SU-DHL-6 (cell line): ENCODE results near the gene PAM16.

ENCODE experiments used
- H2AFZ ChIP-seq: fragments of 200-600 bp; sonication (generic); 2 replicates; pipeline ENCODE4 v1.6.1; 2014; ENCODE audit warnings: low read depth, mild to moderate bottlenecking, moderate library complexity, mixed read lengths, antibody characterized with exemption, low read length; ENCODE audit not compliant: severe bottlenecking
- H3F3A ChIP-seq: fragments of 200-600 bp; shearing (Covaris generic); 2 replicates; pipeline ENCODE4 v1.6.0; 2016; ENCODE audit warnings: antibody characterized with exemption, mild to moderate bottlenecking; ENCODE audit not compliant: insufficient read depth
- H3K27ac ChIP-seq: fragments of 200-600 bp; sonication (generic); 2 replicates; pipeline ENCODE4 v1.5.1; 2016; ENCODE audit warnings: low read depth, mild to moderate bottlenecking, low read length, moderate library complexity, mixed read lengths
- H3K27me3 ChIP-seq: fragments of 200-600 bp; sonication (generic), shearing (Covaris generic); 2 replicates; pipeline ENCODE4 v1.6.0; 2014; ENCODE audit warnings: mild to moderate bottlenecking, low read length
- H3K36me3 ChIP-seq: fragments of 200-600 bp; sonication (generic); 2 replicates; pipeline ENCODE4 v1.6.1; 2014; ENCODE audit warnings: mild to moderate bottlenecking, low read length, mixed read lengths
- H3K4me2 ChIP-seq: fragments of 300-600, 200-600 bp; shearing (Covaris generic), sonication (generic); 2 replicates; pipeline ENCODE4 v1.6.0; 2014; ENCODE audit warnings: low read length, low read depth, mild to moderate bottlenecking; ENCODE audit not compliant: poor library complexity, severe bottlenecking
- H3K4me3 ChIP-seq: fragments of 200-600 bp; sonication (generic); 2 replicates; pipeline ENCODE4 v1.5.1; 2014; ENCODE audit warnings: antibody characterized with exemption, low read length, mild to moderate bottlenecking, mixed read lengths; ENCODE audit not compliant: insufficient read depth, poor library complexity, severe bottlenecking
- H3K79me2 ChIP-seq: fragments of 200-600 bp; sonication (generic); 2 replicates; pipeline ENCODE4 v1.6.1; 2014; ENCODE audit warnings: mild to moderate bottlenecking, low read length, moderate library complexity; ENCODE audit not compliant: insufficient read depth
- H3K9ac ChIP-seq: fragments of 200-600 bp; sonication (generic); 2 replicates; pipeline ENCODE4 v1.7.0; 2014; ENCODE audit warnings: mild to moderate bottlenecking, low read length
- H3K9me2 ChIP-seq: fragments of 200-600 bp; sonication (generic); replicated peaks from 2 replicates; pipeline ENCODE4 v1.6.1; 2014; ENCODE audit warnings: low read length; ENCODE audit not compliant: insufficient read depth
- H3K9me3 ChIP-seq: fragments of 200-600 bp; sonication (generic); 2 replicates; pipeline ENCODE4 v1.6.1; 2014; ENCODE audit warnings: low read length, mixed read lengths; ENCODE audit not compliant: insufficient read depth
- H4K20me1 ChIP-seq: fragments of 200-600 bp; sonication (generic); 2 replicates; pipeline ENCODE4 v1.6.1; 2014; ENCODE audit warnings: low read depth, mild to moderate bottlenecking, antibody characterized with exemption, low read length, moderate library complexity, mixed read lengths
- EZH2phosphoT487 ChIP-seq: fragments of 200-600 bp; sonication (generic), shearing (Covaris generic); conservative IDR thresholded peaks from 2 replicates; pipeline ENCODE4 v1.6.1; 2018; ENCODE audit warnings: mild to moderate bottlenecking, antibody characterized with exemption, low read length, moderate library complexity, mixed read lengths
- TF ChIP-seq, protein P1 (sequence below): fragments of 200-600 bp; sonication (generic); IDR thresholded peaks from one replicate; pipeline ENCODE4 v1.5.1; 2017; ENCODE audit warnings: antibody characterized with exemption, mild to moderate bottlenecking, low read length, moderate library complexity; ENCODE audit not compliant: insufficient read depth, poor library complexity, severe bottlenecking

Gene PAM16

DNA sequence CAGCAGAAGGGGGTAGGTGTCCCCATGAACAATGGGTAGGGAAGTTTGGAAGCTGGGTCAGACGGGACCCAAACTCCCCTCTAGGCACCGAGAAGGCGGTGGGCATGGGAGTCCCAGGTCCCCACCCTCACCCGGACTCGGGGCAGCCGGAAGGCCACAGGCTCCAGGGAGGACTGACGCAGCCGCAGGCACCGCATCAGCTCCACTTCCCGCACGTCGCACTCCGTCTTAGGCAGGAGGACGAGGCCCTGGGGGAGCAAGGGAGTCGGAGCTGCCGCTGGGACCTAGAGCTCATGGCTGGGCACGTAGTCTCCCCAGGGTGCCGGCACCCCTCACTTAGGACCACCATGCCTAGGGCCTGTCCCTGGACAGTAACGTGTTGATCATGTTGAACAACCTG lies 7.1 kb upstream of the PAM16 start:
- no peak overlapping the region for H3K4me2 ChIP-seq
- TF ChIP-seq, protein P1, sequence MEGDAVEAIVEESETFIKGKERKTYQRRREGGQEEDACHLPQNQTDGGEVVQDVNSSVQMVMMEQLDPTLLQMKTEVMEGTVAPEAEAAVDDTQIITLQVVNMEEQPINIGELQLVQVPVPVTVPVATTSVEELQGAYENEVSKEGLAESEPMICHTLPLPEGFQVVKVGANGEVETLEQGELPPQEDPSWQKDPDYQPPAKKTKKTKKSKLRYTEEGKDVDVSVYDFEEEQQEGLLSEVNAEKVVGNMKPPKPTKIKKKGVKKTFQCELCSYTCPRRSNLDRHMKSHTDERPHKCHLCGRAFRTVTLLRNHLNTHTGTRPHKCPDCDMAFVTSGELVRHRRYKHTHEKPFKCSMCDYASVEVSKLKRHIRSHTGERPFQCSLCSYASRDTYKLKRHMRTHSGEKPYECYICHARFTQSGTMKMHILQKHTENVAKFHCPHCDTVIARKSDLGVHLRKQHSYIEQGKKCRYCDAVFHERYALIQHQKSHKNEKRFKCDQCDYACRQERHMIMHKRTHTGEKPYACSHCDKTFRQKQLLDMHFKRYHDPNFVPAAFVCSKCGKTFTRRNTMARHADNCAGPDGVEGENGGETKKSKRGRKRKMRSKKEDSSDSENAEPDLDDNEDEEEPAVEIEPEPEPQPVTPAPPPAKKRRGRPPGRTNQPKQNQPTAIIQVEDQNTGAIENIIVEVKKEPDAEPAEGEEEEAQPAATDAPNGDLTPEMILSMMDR, result no peak
- no peak for TF ChIP-seq EZH2phosphoT487
- peaks cover 3% of the 10 kb centered on the region; the same call in 1 of the 2 replicates for H3K36me3 ChIP-seq
- H4K20me1 ChIP-seq, result no peaks in the 10 kb centered on the region
- no peaks in the 10 kb centered on the region for H3K9me3 ChIP-seq
- no peak overlapping the region for H2AFZ ChIP-seq
- no peak overlapping the region for H3K27ac ChIP-seq
- no peak overlapping the region for H3K4me3 ChIP-seq
- H3F3A ChIP-seq, result peaks cover 8% of the 10 kb centered on the region; the same call in 1 of the 2 replicates
- H3K9ac ChIP-seq, result no peak overlapping the region
- H3K79me2 ChIP-seq, result no peaks in the 10 kb centered on the region
- no peaks in the 10 kb centered on the region for H3K27me3 ChIP-seq
- H3K9me2 ChIP-seq, result no peaks in the 10 kb centered on the region

DNA sequence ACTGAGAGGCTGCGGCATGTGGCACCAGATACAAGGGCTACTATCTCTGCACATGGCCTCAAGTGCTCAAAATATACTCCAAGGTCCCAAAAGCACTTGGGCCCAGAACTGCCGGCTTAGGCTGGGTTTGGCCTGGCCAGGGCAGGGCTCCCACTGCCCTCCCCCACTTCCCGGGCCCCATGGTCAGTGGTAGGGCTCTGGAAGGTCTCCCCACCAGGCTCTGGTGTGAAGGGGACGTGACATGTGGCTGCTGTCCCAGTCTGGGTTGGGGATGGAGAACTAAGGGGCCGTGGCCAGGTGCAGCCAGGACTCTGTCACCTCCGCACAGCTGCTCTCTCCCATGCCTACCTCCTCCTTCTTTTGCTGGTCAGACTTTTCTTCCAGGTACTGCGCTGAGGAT lies 5.7 kb upstream of the PAM16 start:
- H2AFZ ChIP-seq, result no peak overlapping the region
- no peaks in the 10 kb centered on the region for H3K27me3 ChIP-seq
- H3K9me2 ChIP-seq, result no peaks in the 10 kb centered on the region
- H3K9ac ChIP-seq, result no peak overlapping the region
- no peaks in the 10 kb centered on the region for H3K9me3 ChIP-seq
- H3K36me3 ChIP-seq, result peaks cover 3% of the 10 kb centered on the region; the same call in 1 of the 2 replicates
- H4K20me1 ChIP-seq, result no peaks in the 10 kb centered on the region
- H3K4me3 ChIP-seq, result no peak overlapping the region
- 0 out of 2 replicates have a peak, but pooled peaks cover 4% of the 10 kb centered on the region for H3F3A ChIP-seq
- TF ChIP-seq, protein P1, result no peak
- TF ChIP-seq EZH2phosphoT487, result no peak
- no peaks in the 10 kb centered on the region for H3K79me2 ChIP-seq
- no peak overlapping the region for H3K27ac ChIP-seq
- H3K4me2 ChIP-seq, result no peak overlapping the region

DNA sequence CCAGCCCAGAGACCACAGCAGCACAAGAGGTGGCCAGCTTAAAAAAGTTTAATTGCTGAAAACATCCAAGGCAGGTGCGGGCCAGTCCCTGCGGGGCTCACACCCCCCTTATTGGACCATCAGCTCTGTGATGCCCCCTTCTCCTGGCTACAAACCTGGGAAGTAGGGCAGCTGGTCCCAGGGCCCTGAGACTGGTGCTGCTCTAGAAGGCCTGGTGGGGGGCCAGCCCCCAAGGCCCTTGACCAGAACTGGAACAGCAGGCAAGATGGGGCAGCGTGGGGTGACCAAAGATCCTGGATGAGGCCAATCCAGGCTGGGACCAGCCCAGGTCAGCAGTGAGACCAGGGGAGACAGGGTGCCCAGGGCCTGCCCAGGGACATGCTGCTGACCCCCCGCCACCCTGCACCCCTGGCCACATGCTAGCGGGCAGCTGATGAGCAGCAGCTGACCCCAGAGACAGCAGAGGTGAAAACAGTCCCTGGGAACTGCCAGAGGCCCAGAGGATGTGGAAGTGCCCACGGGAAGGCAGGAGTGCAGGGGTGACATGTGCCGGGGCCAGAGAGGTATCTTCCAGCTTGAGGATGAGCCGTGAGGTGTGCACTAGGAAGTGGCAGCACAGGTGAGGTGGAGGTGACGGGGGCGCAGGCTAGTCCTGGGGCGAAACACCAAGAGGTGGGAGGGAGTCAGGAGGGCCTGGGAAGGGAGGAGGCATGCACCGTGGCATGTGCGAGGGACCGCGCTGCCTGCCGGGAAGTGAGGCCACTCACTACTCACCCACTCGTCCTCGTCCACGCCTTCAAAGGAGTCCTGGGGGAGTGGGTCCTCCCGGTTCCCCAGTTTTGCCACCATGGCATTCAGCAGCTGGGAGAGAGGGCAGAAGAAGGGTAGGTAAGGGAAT lies 3.6 kb upstream of the PAM16 start:
- H3K4me3 ChIP-seq, result no peak overlapping the region
- H3K27ac ChIP-seq, result no peak overlapping the region
- H3K4me2 ChIP-seq, result no peak overlapping the region
- H3K9me3 ChIP-seq, result no peaks in the 10 kb centered on the region
- no peak overlapping the region for H3K9ac ChIP-seq
- H4K20me1 ChIP-seq, result no peaks in the 10 kb centered on the region
- no peak overlapping the region for H2AFZ ChIP-seq
- no peaks in the 10 kb centered on the region for H3K27me3 ChIP-seq
- H3K79me2 ChIP-seq, result peaks cover 13% of the 10 kb centered on the region
- TF ChIP-seq, protein P1, result no peak
- TF ChIP-seq EZH2phosphoT487, result no peak
- H3K9me2 ChIP-seq, result no peaks in the 10 kb centered on the region
- 0 out of 2 replicates have a peak, but pooled peaks cover 4% of the 10 kb centered on the region for H3F3A ChIP-seq
- peaks cover 3% of the 10 kb centered on the region; the same call in 1 of the 2 replicates for H3K36me3 ChIP-seq
